Thyroid gland (tissue), 4 donors: ENCODE results near the gene CCDC60.

Source experiments
- CTCF ChIP-seq, 6 experiments: fragments of 200-600 bp in 3 of 6; fragments of 450-650 bp in 3 of 6; sonication (generic) in 3 of 6; IDR thresholded peaks; one replicate each; pipeline ENCODE4 v1.5.1; 2016 to 2019; ENCODE audit warnings: antibody characterized with exemption in 6 of 6, mild to moderate bottlenecking in 2 of 6, inconsistent platforms in 1 of 6, moderate library complexity in 1 of 6
- POLR2A ChIP-seq, 2 donors: fragments of 450-650 bp; IDR thresholded peaks; one replicate each; pipeline ENCODE4 v1.6.1; 2017; ENCODE audit warnings: antibody characterized with exemption in 2 of 2, mild to moderate bottlenecking in 2 of 2, moderate library complexity in 1 of 2

GRCh38 chr12:119334430-119335170 is at the start of gene CCDC60:
- no peak for TF ChIP-seq POLR2A (IDR thresholded peaks at IDR 0.05)
- no peak for TF ChIP-seq CTCF (IDR thresholded peaks at IDR 0.05)
